ENCODE data around the gene DHRS11.

DHRS11 gene

GRCh38 chr17:36591434-36592315 is at the start of gene DHRS11:
Gene DHRS11, plus strand, starts transcription at chr17:36591879. Its CDS starts 131 bp downstream, at chr17:36592010.
- intact Hi-C loops (cut with DNase I), result no loop called here
- peak; percentile 73 to 98 (median 87) for DNase-seq

- DNase-seq, result peak in 1 of 10 donors; percentile 85
- intact Hi-C loops (cut with DNase I), result no loop called here
These were observed 48.9 kb upstream of the DHRS11 start for GRCh38 chr17:36542755-36543154.

DNA sequence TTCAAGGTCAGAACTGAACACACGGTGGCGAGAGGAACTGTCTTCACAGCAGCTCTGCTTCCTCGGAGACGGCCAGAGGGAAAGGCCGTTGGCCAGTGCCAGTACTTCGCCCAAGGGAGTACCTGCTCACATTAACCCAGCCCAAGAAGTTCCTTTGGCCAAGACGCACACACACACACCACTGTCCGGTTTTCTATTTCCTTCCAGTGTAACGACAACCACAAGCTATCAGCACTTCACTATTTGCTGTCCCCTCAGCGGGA is 47.7 kb upstream of the DHRS11 start:
- intact Hi-C loops (cut with DNase I), result loop anchor here (1.0 kb wide), 1 partner anchor 9 kb away; no protein-coding TSS in a partner anchor
- DNase-seq, result peak in 5 of 10 donors; percentile 14 to 88 (median 25)

DNA sequence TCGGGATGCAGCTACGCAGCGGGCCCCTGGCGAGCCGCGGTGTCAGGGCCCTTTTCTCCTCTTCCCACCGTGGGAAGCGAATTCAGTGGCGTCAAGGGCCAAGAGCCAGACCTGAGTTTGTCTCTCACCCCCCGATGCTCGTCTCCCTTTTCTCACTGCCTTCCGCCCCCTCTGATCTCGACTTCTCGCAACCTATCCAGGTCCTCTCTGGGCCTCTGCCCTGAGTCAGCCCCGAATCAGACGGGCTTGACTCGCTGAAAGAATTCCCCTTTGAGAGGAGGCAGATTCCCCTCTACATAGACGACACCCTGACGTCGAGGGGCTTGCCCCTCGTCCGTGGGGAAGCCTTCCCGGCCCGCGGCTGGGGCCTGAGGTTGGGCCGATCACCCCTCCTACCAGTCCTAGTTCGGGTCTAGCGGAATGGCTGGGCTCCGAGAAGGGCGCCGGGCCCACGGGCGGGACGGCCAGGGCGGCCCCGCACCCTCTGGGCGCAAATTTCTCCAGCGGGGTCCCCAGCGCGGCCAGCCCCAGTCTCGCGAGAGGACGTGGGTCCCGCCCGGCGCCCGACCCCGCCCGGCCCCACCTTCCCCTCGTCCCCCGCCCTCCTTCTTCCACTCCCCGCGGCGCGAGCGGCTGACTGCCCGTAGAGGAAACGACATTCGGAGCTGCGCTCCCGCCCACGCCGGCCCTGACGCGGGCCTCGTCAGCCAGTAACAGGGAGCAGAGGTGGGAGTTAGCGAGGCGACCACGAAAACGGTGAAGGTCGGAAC is 47.2 kb upstream of the DHRS11 start, which contains the start of gene GGNBP2:
TSS of gene GGNBP2 (plus strand) at position 613 of the 770 bp plus-strand sequence. CDS start 806 bp downstream, outside the sequence.
- intact Hi-C loops (cut with DNase I), result loop anchor here (1.0 to 5.0 kb wide), 3 partner anchors 9 to 58 kb away; partner anchors contain the start of gene MRM1

GRCh38 chr17:36545077-36545464 is 46.6 kb upstream of the DHRS11 start:
- peak in 1 of 10 donors; percentile 95 for DNase-seq
- intact Hi-C loops (cut with DNase I), result loop anchor here (5.0 kb wide), 2 partner anchors 42 to 57 kb away; partner anchors contain the start of gene MRM1

More for the DNA sequence above, 47.2 kb upstream of the DHRS11 start, which contains the start of gene GGNBP2:
- peak; percentile 77 to 98 (median 90) for DNase-seq

GRCh38 chr17:36545465-36546417 is 45.9 kb upstream of the DHRS11 start:
- intact Hi-C loops (cut with DNase I), result loop anchor here (5.0 kb wide), 2 partner anchors 42 to 57 kb away; partner anchors contain the start of gene MRM1
- DNase-seq, result peak in 9 of 10 donors; percentile 95 to 100 (median 96)

DNA sequence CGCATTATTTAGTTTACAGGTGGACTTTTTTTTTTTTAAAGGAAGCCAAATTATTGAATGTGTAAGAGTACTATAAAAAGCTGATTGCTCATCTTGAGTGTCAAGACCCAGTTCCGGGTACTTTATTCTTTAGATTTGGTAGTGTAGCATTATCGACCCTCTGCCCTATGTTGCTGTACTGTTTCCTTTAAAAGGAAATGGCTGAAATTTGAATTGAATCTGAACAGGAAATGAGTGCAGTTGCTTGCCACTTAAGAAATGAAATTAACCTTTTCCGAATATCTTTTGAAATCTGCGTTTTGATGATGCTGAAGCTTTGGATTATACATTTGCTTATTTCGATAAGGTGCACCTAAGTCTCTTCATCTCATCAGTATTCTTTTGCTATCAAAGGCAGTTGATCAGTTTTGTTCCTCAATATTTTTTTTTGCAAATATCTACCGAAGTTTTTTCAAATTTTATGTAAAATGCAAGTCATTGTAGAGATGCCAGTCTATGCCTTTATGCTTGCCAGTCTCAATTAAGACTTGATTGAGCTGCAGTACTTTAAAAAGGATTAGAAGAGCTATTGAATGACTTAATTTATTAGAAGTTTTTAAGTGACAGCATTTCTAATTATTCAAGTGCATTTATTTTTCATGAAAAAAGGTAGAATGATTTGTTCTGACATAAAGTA is 45.1 kb upstream of the DHRS11 start:
- intact Hi-C loops (cut with DNase I), result loop anchor here (5.0 kb wide), 2 partner anchors 41 to 56 kb away; partner anchors contain the start of gene MRM1
- no peak for DNase-seq

DNA sequence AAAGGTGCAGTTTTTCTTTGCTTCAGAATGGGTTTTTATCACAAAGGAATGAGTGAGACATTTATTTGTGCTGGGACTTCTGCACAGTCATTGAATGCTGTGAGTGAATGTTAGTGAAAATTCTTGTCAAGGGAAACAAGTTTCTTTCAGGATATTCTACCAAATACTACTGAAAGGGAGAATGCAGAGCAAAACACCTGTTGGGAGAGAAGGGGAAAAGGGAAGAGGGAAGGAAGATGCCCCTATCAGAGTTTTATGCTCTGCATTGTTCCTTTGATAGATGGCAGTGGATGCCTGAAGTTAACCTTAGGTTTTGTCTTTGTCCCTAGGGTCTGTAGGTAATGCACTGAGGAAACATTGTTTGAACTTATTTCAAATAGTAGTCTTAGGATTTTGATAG is 43.9 kb upstream of the DHRS11 start:
- intact Hi-C loops (cut with DNase I), result loop anchor here (5.0 kb wide), 2 partner anchors 40 to 55 kb away; partner anchors contain the start of gene MRM1
- DNase-seq, result no peak

- intact Hi-C loops (cut with DNase I), result no loop called here
These were observed 40.9 kb upstream of the DHRS11 start for GRCh38 chr17:36550491-36551417.

GRCh38 chr17:36553459-36553858 is 38.2 kb upstream of the DHRS11 start:
- no peak for DNase-seq
- intact Hi-C loops (cut with DNase I), result no loop called here

More at GRCh38 chr17:36550491-36551417, 40.9 kb upstream of the DHRS11 start:
- DNase-seq, result no peak

DNA sequence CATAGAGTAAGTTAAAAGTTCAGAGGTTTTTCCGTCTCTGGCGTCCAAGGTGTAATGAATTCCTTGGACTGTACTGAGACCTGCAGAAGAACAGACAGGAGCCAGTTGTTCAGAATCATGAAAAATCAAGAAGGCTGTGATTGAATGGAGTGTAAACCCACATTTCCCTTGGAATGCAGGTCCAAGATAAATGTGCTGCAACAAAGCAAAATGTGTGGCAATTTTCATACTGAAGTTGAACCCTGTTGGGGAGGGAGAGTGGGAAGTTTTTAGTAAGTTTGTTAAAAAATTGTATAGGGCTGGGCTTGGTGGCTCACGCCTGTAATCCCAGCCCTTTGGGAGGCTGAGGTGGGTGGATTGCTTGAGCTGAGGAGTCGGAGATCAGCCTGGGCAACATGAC is 25.6 kb upstream of the DHRS11 start:
- no peak for DNase-seq
- intact Hi-C loops (cut with DNase I), result no loop called here

GRCh38 chr17:36575028-36575427 is 16.7 kb upstream of the DHRS11 start:
- intact Hi-C loops (cut with DNase I), result no loop called here
- peak in 1 of 10 donors; percentile 83 for DNase-seq

GRCh38 chr17:36576793-36577192 is 14.9 kb upstream of the DHRS11 start:
- DNase-seq, result no peak
- intact Hi-C loops (cut with DNase I), result no loop called here

- intact Hi-C loops (cut with DNase I), result no loop called here
- DNase-seq, result no peak
These were observed 13.0 kb upstream of the DHRS11 start for GRCh38 chr17:36578671-36579070.

GRCh38 chr17:36583787-36584186 is 7.9 kb upstream of the DHRS11 start:
- DNase-seq, result no peak
- intact Hi-C loops (cut with DNase I), result no loop called here

DNA sequence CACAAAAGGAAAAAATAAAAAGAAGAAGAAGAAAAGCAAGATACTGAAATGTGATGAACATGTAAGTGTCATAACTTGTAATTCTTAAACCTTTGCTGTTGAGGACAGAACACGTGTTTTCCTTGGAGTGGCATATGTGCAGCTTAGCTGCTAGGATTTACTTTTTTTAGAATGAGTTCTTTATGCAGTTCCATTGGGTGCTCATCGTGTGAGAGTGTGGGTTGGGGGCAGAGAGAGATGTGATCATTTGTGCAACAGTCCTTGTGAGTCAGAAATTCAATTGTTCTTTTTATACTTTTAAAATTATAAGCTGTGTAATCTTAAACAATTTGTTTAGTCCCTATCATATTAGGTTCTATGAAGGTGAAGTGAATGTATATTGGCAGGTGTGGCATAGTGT is 5.5 kb upstream of the DHRS11 start:
- intact Hi-C loops (cut with DNase I), result loop anchor here (5.0 kb wide), 1 partner anchor 39 kb away; no protein-coding TSS in a partner anchor
- DNase-seq, result peak in 1 of 10 donors; percentile 35

- no peak for DNase-seq
- intact Hi-C loops (cut with DNase I), result no loop called here
These were observed 1.6 kb upstream of the DHRS11 start for GRCh38 chr17:36590082-36590481.

GRCh38 chr17:36592316-36592715 is 637 bp downstream of the DHRS11 start:
- DNase-seq, result peak in 1 of 10 donors; percentile 78
- intact Hi-C loops (cut with DNase I), result no loop called here
